GM12891 (cell line): Measurements from ENCODE around the gene PRKN.

Source experiments
- DNase-seq: peaks from one replicate; pipeline ENCODE4 v3.0.0; 2011; ENCODE audit warnings: low spot score; ENCODE audit not compliant: insufficient read length
- FAIRE-seq: peaks from 2 replicates; lab custom pipeline; 2011; peaks lifted over from hg19 to GRCh38; lab: Jason Lieb, UNC
- PAX5 ChIP-seq: IDR thresholded peaks from 2 replicates; pipeline ENCODE4 v1.6.1; 2011; ENCODE audit warnings: low read length, moderate library complexity, mild to moderate bottlenecking; ENCODE audit not compliant: insufficient read depth, severe bottlenecking
- POLR2A ChIP-seq: IDR thresholded peaks from 2 replicates; pipeline ENCODE4 v1.6.1; 2011; ENCODE audit warnings: low read depth, low read length, control low read depth
- POLR2AphosphoS5 ChIP-seq: IDR thresholded peaks from 2 replicates; pipeline ENCODE4 v1.6.1; 2011; ENCODE audit warnings: low read depth, low read length, control low read depth
- POU2F2 ChIP-seq: IDR thresholded peaks from 2 replicates; pipeline ENCODE4 v1.6.1; 2011; ENCODE audit warnings: low read depth, mild to moderate bottlenecking, control low read depth, low read length, moderate library complexity
- SPI1 ChIP-seq: IDR thresholded peaks from 2 replicates; pipeline ENCODE4 v1.6.1; 2011; ENCODE audit warnings: low read depth, low read length, control low read depth
- TAF1 ChIP-seq: IDR thresholded peaks from 2 replicates; pipeline ENCODE4 v1.6.1; 2011; ENCODE audit warnings: low read depth, low read length, control low read depth

The PRKN gene

DNA sequence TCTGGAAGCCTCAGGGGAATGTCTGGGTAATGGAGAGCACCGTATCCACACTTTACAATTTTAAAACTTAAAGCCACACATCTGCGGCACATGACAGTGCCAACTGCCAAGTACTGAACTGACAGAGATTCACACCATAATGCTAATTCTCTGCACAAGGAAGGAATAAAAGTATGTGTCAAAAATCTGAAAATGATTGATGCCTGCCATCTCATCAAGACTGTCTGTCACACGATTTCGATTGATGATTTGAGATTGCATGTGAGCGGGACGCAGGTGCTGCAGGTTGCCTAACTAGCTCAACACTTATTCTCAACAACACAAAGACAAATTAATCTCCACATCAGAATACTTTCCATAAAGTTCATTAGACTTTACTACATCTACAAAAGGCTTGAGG is 391.2 kb downstream of the PRKN start:
- TF ChIP-seq TAF1 (no peak), POLR2A (no peak), PAX5 (no peak), POLR2AphosphoS5 (no peak), POU2F2 (no peak), SPI1 (no peak)
- FAIRE-seq: no peak
- DNase-seq: no peak

DNA sequence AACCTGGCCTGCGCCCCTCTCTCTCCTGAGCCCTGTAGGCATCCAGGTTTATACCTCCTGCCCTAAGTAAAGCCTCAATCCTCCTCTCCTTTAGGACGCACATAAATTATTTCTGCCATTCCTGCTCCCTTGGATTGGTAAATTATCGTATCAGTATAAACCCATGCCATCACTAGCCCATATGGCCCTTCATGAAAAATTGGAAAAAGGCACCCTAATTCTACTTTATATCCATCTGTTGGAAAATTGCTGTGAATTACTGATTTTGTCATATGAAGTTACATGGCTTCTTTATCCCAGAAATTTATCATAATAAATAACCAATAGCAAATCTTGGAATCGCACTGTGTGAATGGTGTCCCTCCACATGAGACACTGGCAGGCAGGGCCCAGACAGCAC is 395.2 kb downstream of the PRKN start:
- TF ChIP-seq POLR2A (no peak), POLR2AphosphoS5 (no peak), PAX5 (no peak), POU2F2 (no peak), TAF1 (no peak), SPI1 (no peak)
- FAIRE-seq (no peak), DNase-seq (no peak)

DNA sequence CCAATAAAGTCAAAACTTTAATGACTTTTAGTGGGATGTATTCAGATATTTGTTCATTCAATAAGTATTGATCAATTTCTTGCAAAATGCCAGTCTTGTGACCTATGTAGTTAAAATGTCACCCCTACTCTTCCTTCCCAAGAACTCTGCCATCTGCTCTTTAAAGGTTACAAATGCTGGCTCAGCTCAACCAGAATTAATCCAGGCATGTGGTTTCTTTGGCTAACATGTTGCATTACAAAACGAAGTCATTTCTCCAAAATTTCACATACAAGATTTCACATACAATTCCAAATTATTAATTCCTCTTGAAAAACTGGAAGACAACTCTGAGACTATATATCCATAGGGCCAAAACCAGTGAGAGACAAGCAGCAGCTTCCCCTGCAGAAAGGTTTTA is 395.7 kb downstream of the PRKN start:
- TF ChIP-seq TAF1: no peak
- TF ChIP-seq SPI1: no peak
- no peak for TF ChIP-seq POLR2AphosphoS5
- no peak for TF ChIP-seq PAX5
- no peak for TF ChIP-seq POLR2A
- TF ChIP-seq POU2F2: no peak

DNA sequence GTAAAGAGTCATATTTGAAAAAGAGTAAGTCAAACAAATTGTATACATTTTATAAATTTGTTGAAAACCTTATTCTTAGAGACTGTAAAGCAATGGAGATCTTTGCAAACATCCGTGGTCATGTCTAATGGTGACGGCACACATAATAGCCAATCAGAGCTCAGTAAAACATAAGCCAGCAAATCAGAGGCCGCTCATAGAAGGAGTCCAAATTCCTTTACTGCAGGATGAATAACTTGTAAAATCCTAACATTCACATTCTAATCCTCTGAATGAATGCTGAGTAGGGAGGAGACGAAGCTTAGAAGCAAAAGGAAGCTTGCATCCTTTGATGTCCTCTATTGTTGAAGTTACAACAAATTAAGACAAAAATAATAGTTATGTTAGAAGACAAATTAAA is 401.7 kb downstream of the PRKN start:
- TF ChIP-seq SPI1 (no peak), POLR2A (no peak), POLR2AphosphoS5 (no peak), POU2F2 (no peak), TAF1 (no peak), PAX5 (no peak)
- DNase-seq (no peak), FAIRE-seq (no peak)

More for the DNA sequence above, 395.7 kb downstream of the PRKN start:
- DNase-seq: no peak
- FAIRE-seq: no peak

DNA sequence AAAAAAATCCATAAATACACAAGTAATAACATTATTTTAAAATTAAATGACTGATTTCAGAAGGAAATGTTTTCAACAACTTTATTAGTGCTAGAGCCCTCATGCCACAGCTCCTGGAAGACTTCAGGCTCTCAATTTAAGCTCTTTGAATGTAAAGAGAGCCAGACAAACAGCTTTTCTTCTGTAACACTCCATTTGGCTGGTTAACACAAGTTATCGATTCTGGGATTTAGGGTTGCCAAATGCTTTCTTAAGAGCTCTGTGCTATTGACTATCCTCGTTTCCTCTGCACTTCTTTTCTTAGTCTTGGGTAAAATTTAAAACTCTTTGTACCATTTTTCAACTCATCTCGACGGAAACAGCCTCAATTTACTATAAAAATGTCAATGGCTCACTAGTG is 402.5 kb downstream of the PRKN start:
- FAIRE-seq (no peak), DNase-seq (no peak)
- TF ChIP-seq SPI1 (no peak), POU2F2 (no peak), POLR2AphosphoS5 (no peak), POLR2A (no peak), PAX5 (no peak), TAF1 (no peak)

DNA sequence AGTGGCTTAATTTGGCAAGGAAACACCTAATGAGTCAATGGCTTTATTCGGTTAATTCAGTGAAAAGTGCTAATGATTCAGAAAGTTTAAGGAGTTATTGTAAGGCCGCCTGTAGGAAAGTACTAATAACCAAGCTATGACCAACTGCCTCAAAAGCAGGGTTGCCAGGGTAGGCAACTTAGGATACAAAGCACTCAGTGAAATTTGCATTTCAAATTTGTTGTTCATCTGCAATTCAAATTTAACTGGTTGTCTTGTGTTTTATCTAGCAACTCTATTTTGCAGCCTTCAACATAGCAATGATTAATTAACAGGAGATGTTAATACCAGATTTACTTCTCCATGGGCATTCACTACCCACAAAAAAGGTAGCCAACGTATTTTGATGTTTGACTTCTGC is 412.3 kb downstream of the PRKN start:
- DNase-seq (no peak), FAIRE-seq (no peak)
- no peak for TF ChIP-seq POU2F2
- TF ChIP-seq SPI1: no peak
- no peak for TF ChIP-seq PAX5
- no peak for TF ChIP-seq POLR2AphosphoS5
- TF ChIP-seq TAF1: no peak
- no peak for TF ChIP-seq POLR2A

DNA sequence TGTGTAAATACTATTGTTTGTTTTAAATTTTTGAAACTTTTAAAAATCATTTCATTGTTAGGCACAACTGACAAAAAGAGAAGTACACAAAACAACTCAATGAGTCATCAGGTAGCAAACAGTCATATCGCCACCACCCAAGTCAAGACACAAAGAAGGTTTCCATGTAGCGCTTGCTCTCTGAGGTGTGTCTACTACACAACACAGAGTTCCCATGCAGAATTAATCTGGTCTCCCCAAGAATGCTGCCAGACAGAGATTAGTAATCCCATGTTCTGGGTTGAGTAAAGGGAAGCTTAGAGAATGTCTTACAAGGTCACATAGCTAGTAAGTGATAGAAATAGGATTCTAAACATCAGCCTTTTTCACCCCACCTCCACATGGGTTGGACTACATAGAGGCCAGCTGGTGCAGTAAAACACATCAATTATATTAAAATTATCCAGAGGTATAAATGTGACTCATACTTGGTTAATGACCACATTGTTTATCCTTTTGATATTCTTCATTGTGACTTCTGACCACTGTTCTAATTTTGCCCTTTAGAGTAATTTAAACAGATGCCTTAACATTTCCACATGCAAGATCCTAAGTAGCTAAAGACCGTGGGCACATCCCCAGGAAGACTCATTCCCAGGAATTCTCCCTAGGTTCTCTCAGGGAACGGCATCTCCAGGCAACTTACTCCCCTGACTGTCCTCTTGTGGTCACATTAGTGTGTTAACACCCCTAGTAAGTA is 413.5 kb downstream of the PRKN start:
- FAIRE-seq: no peak
- no peak for TF ChIP-seq POLR2A
- TF ChIP-seq POU2F2: no peak
- DNase-seq: no peak

DNA sequence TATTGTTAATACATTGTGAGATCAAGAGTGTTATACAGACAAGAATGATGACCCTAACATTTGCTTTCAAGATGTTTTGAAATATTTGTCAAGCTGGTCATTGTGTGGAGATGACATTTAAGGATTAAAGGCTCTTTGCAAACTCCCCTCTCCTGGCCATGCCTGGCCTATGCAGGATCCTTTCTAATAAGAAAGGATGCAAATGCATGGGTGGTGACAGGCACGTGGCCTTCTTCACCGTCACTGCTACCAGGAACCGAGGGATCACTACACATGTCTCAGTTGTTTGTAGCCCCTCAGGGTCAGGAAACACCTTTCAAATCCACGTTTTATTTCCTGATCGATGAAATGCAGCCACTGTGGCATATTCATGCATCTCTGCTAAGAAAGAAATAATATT is 419.7 kb downstream of the PRKN start:
- no peak for TF ChIP-seq PAX5
- TF ChIP-seq TAF1: no peak
- TF ChIP-seq POU2F2: no peak
- TF ChIP-seq POLR2AphosphoS5: no peak
- no peak for TF ChIP-seq SPI1
- TF ChIP-seq POLR2A: no peak
- no peak for DNase-seq
- no peak for FAIRE-seq

DNA sequence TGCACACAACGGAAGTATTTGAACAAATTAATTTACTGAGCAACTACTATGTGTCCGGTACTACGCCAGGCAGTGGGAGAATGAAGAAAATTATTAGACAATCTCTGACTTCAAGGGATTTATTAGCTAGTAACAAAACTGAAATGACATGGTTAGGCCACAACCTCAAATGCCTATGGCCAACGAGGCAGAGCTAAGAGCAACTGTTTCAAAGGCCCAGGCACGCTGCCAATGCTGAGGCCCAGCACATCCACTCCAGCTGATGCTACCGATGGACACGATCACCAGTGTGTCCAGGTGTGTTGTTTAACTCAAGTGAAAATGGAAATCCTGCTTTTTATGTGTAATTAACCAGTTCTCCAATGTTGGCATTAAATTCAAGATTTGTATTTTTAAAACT is 420.9 kb downstream of the PRKN start:
- TF ChIP-seq PAX5 (no peak), POLR2A (no peak), TAF1 (no peak), POLR2AphosphoS5 (no peak)
- DNase-seq (no peak), FAIRE-seq (no peak)

DNA sequence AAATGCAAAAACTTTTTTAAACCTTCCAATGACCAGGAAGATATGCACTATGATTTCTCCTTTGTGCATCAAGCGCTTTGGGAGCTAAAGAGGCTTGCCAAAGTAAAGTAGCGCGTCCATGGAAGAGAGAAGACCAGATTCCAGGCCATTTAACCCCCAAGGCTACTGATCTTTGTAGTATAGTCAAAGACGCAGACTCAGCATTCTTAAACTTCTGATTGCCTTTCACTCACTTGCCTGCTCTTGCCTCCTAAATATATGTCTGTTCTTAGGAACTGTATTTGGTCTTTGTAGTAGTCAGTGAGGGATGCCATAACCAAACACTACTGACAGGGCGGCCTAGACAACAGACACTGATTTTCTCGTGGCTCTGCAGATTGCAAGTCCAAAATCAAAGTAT is 426.4 kb downstream of the PRKN start:
- DNase-seq: no peak
- TF ChIP-seq POLR2A (no peak), POLR2AphosphoS5 (no peak), PAX5 (no peak), POU2F2 (no peak), TAF1 (no peak), SPI1 (no peak)
- FAIRE-seq: no peak
